Stomach (tissue), 4 donors: ENCODE results near the gene SWI5.

Experiments
- POLR2A ChIP-seq, 4 donors: fragments of 450-650 bp; IDR thresholded peaks; one replicate each; pipeline ENCODE4 v1.6.1; 2016; ENCODE audit warnings: antibody characterized with exemption in 4 of 4, control low read depth in 2 of 4, mild to moderate bottlenecking in 1 of 4, moderate library complexity in 1 of 4
- TF ChIP-seq, protein P1 (sequence below), 7 experiments: fragments of 450-650 bp in 4 of 7; fragments of 200-600 bp in 3 of 7; sonication (generic) in 3 of 7; IDR thresholded peaks; one replicate each; pipeline ENCODE4 v1.5.1; 2016 to 2019; ENCODE audit warnings: antibody characterized with exemption in 7 of 7, control low read depth in 2 of 7, mild to moderate bottlenecking in 1 of 7

DNA sequence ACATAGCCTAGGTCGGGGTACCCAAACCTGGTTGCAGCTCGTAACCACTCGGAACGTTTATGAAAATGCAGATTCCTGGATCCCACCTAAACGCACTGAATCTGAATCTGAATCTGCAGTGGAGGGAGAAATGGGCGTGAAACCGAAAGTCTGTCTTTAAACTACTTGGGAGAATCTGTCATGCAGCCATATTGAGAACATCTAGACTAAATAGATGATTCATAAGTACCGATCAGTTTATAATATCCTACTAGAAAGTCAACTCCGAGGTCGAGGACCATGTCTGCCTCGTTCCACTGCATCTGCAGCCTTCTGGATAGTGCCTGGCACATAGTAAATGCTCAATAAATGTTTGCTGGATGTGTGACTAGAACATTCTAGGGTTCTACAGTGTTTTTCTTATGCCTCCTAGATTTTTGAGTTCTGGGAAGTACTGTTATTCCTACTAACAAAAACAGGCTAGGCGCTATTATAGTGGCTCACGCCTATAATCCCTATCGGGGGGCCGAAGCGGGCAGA is 47.2 kb downstream of the SWI5 start:
- TF ChIP-seq, protein P1, sequence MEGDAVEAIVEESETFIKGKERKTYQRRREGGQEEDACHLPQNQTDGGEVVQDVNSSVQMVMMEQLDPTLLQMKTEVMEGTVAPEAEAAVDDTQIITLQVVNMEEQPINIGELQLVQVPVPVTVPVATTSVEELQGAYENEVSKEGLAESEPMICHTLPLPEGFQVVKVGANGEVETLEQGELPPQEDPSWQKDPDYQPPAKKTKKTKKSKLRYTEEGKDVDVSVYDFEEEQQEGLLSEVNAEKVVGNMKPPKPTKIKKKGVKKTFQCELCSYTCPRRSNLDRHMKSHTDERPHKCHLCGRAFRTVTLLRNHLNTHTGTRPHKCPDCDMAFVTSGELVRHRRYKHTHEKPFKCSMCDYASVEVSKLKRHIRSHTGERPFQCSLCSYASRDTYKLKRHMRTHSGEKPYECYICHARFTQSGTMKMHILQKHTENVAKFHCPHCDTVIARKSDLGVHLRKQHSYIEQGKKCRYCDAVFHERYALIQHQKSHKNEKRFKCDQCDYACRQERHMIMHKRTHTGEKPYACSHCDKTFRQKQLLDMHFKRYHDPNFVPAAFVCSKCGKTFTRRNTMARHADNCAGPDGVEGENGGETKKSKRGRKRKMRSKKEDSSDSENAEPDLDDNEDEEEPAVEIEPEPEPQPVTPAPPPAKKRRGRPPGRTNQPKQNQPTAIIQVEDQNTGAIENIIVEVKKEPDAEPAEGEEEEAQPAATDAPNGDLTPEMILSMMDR (IDR thresholded peaks at IDR 0.05), result no peak
- TF ChIP-seq POLR2A (IDR thresholded peaks at IDR 0.05), result no peak
